Stimulated activated CD4-positive, alpha-beta T cell treated with anti-CD3 and anti-CD28 coated beads, Interleukin-4, amount 100 ng/mL, for 1 hour (primary cell): ENCODE data around the gene HGF.

Source experiments
- DNase-seq: peaks from one replicate; pipeline ENCODE4 v3.0.0-alpha.2; 2020

Gene HGF

GRCh38 chr7:81676105-81676811 is 93.6 kb downstream of the HGF start:
- DNase-seq = no peak

DNA sequence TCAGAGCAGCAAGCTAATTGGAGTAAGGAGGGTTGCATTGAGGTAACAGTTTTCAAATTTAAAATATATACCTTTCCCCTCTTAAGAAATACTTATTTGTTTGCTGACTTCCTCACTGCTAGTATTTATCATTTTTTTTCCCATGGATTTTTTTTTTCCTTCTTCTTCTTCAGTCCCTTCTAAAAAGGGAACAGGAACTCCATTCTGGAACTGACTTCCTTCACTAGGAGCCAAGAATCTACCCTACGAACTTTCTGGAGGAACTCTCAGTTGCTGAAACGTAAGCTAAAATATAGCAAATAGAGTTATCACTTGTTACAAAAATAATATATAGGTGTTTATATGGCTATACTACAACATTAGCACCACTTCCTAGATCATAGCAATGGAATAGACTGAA is 95.4 kb downstream of the HGF start:
- no peak for DNase-seq

- no peak for DNase-seq
Measured at GRCh38 chr7:81672872-81673271, 97.0 kb downstream of the HGF start.

- DNase-seq = no peak
Measured at GRCh38 chr7:81669476-81670105, 100.3 kb downstream of the HGF start.

DNA sequence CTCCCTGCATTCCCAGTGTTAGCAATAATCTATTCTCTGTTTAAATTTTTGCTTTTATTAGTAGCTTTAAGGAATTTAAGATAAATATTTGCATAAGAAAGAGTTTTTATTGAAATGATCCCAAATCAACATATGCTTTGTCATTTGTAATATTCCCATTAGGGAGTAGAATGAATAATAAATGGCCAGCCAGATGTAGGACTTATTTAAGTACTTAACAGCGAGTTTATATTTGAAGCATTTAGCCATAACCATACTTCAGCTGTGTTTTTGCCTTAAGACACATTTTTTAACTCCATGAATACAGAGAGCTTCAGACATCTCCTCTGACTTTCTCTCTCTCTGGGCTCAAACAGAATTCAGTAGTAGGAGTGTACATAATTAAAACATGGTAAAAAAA is 103.6 kb downstream of the HGF start:
- DNase-seq = no peak

DNA sequence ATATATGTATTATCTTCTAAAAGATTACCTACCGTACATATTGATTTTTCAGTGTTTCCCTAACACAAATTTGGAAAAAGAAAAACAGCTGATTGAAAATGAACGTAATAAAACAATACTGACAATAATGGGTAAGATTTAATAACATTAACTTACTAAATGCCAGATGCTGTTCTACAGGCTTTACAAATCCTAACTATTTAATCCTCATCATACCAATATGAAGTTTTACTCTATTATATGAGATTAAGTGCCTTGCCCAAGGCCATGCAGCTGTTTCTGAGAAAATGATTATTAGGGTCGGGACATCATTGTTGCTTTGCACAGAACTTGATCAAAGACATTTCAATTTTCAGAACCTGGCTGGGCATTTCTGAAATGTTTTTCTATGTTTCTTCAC is 104.6 kb downstream of the HGF start:
- no peak for DNase-seq

GRCh38 chr7:81664304-81664703 is 105.5 kb downstream of the HGF start:
- DNase-seq = no peak

DNA sequence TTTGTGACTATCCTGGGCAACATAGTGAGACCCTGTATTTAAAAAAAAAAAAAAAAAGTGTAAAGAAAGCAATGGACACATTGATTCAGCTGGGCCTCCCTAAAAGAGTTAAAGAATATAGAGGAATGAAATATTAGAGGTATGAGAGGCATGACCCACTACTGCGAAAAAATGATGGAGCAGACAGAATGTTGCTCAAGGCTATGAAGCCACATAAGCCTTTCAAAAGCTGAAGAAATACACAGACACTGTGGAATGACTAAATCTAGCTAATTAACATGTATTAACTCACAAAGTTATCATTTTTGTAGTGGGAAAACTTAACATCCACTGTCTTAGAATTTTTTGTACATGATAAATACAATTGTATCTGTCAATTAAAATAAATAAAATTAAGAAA is 107.3 kb downstream of the HGF start:
- no peak for DNase-seq

DNA sequence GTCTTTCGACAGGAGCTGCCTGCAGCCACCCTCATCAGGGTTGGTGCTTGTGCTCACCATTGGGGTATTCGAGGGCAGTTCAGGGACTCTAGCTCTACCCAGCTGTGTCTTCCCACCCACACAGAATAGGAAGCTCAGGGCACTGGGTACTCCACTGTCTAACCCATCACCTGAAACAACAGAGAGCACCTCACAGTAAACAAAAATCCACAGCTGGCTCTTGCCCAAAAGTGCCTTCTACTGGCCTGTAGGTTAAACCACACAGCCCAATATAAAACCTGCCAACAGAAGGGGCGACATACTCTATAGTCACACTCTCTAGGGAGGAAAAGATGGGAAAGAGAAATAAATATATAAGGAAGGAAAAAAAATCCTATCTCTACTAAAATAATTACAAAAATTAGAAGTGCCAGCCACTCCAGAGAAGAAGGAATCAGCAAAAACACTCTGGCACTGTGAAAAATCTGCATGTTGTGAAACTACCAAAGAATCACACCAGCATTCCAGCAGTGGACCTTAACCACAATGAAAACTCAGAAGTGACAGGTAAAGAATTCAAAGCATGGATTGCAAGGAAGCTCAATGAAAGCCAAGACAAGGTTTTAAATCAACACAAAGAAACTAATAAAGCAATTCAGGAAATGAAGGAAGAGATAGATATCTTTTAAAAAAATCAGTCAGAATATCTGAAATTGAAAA is 110.0 kb downstream of the HGF start:
- no peak for DNase-seq

- DNase-seq = no peak
Measured at GRCh38 chr7:81657551-81657950, 112.3 kb downstream of the HGF start.

DNA sequence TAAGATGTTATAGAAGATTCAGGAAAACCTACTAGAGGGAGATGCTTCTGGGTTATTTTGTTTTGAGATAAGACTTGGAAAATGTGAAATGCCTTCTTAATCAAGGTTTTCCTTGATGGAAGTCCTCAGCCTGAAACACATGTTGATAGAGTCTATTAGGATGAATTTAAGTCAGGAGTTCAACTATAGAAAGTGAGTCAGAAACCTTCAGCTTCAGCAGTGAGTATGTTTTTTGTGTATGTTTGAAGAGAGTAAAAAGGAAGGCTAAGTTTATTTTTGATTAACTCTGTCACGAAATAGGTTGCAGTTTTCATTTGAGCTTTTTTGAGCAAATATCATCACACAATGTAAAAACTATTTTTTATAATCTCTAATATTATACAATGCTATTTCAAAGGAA is 114.6 kb downstream of the HGF start:
- DNase-seq = no peak

DNA sequence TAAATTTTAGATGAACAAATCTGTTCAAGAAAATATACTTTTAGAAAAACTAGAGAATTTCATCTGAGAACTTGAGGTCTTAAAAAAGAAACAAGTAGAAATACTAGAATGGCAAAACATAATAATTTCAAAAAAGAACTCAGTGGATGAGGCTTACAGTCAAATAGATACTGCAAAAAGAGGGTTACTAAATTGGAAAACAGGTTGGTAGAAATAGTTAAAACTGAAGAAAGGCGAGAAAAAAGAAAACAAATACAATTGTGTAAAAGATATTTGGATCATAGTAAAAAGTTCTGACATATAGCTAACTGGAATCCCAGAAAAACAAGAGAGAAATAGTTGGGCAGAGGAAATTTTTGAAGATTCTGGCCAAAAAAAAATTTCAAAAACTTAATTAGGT is 117.6 kb downstream of the HGF start:
- no peak for DNase-seq
